ENCODE data around the gene SMIM10L1. TPM values are rescaled to one million over a fixed set of nuclear protein-coding genes. Genes with fewer than 3 reads are reported as not detected.

The SMIM10L1 gene
- total and polyA plus RNA-seq, 2 of the 8 experiments (the other 6 are each of a cell fraction or from before 2014, with no cell fraction given), result 3.7 to 14.2 TPM

- Histone ChIP-seq H3K4ac (replicated peaks; ENCODE audit: insufficient read length, low read depth, low read length) (no peak overlapping the region), H3K23ac (ENCODE audit: insufficient read length) (no peak overlapping the region), H4K91ac (replicated peaks; ENCODE audit: insufficient read length, low read length) (no peak overlapping the region), H2BK12ac (ENCODE audit: low read depth, low read length) (no peak overlapping the region), H3K4me3 (ENCODE audit: extremely low read depth in 1 of 4, insufficient read depth in 2 of 4, low read depth in 3 of 4, low read length in 4 of 4) (no peak overlapping the region), H2BK20ac (ENCODE audit: low read length) (no peak overlapping the region), H2BK15ac (ENCODE audit: low read length) (no peak overlapping the region), H3K27me3 (replicated peaks in 1 of 4; ENCODE audit: control insufficient read depth in 3 of 4, extremely low read depth in 1 of 4, insufficient read depth in 3 of 4, low read length in 3 of 4) (no peaks in the 10 kb centered on the region), H4K8ac (ENCODE audit: extremely low read depth, insufficient read depth, low read length) (no peak overlapping the region), H2AFZ (ENCODE audit: low read length) (no peak overlapping the region), H4K20me1 (replicated peaks in 1 of 2; ENCODE audit: control insufficient read depth in 1 of 2, insufficient read depth in 2 of 2, low read length in 2 of 2) (no peaks in the 10 kb centered on the region), H3K9me3 (ENCODE audit: insufficient read depth in 2 of 2, low read depth in 1 of 2, low read length in 1 of 2) (no peaks in the 10 kb centered on the region), H3K14ac (ENCODE audit: insufficient read length) (no peak overlapping the region), H3K4me2 (ENCODE audit: insufficient read depth in 1 of 2, low read depth in 2 of 2, low read length in 2 of 2) (no peak overlapping the region), H2BK120ac (replicated peaks; ENCODE audit: low read depth, low read length) (no peak overlapping the region), H2BK5ac (ENCODE audit: low read depth, low read length) (no peak overlapping the region), H3K9ac (replicated peaks in 1 of 4; ENCODE audit: extremely low read depth in 1 of 4, low read depth in 3 of 4, low read length in 3 of 4) (no peak overlapping the region), H3K27ac (ENCODE audit: low read depth, low read length) (no peak overlapping the region), H3K36me3 (ENCODE audit: control insufficient read depth in 2 of 4, insufficient read depth in 4 of 4, low read length in 3 of 4) (no peaks in the 10 kb centered on the region), H3K79me1 (ENCODE audit: low read depth, low read length) (no peaks in the 10 kb centered on the region; the same call in 1 of the 2 replicates), H3K79me2 (ENCODE audit: control insufficient read depth in 1 of 2, insufficient read depth in 2 of 2, low read length in 2 of 2) (peaks cover 0 to 83% of the 10 kb centered on the region in 2 experiments; a peak in 3 of 4 replicates), H3K23me2 (ENCODE audit: low read depth, low read length) (no peaks in the 10 kb centered on the region), H2AK5ac (ENCODE audit: low read depth, low read length) (no peak overlapping the region), H3K56ac (replicated peaks; ENCODE audit: insufficient read length, low read depth, low read length) (no peak overlapping the region), H4K5ac (ENCODE audit: insufficient read length, low read depth, low read length) (no peak overlapping the region), H3K18ac (ENCODE audit: extremely low read depth, low read length) (no peak overlapping the region), H3K4me1 (replicated peaks in 1 of 4; ENCODE audit: control insufficient read depth in 3 of 4, insufficient read depth in 4 of 4, low read length in 3 of 4) (no peaks in the 10 kb centered on the region)
- 73% methylated on average over 2 of the region's 2 CpGs; no CpG with 5 or more reads in 1 of the 2 experiments for WGBS, 2 experiments (ENCODE audit: extremely low coverage in 1 of 2, insufficient coverage in 1 of 2, insufficient read length in 1 of 2, insufficient replicate concordance in 2 of 2, low coverage in 1 of 2, low lambda C conversion rate in 2 of 2, missing lambda C conversion rate in 1 of 2)
- FAIRE-seq (no peak), DNase-seq (ENCODE audit: low read depth in 1 of 2, low spot score in 2 of 2) (no peak)
- TF ChIP-seq TEAD4 (IDR thresholded peaks at IDR 0.05; ENCODE audit: low read depth, low read length), result no peak
- TF ChIP-seq RAD21 (IDR thresholded peaks at IDR 0.05 in 1 of 2, conservative IDR thresholded peaks at IDR 0.05 in 1 of 2; ENCODE audit: low read depth in 2 of 2, low read length in 2 of 2), result no peak
- no peak for TF ChIP-seq SP1 (IDR thresholded peaks at IDR 0.05; ENCODE audit: low read depth, low read length)
- TF ChIP-seq SP2 (IDR thresholded peaks at IDR 0.05; ENCODE audit: low read length), result no peak
- TF ChIP-seq BACH1 (IDR thresholded peaks at IDR 0.05; ENCODE audit: low read length), result no peak
- CTCF ChIA-PET (ENCODE audit: partially characterized antibody), result interaction anchor here (0.7 kb wide), 1 partner anchor 16 kb away, joined by 3 read pairs; no protein-coding TSS in a partner anchor
- POLR2A ChIA-PET (ENCODE audit: partially characterized antibody), result no interaction called here
Measured at GRCh38 chr12:11136075-11136474, 34.9 kb upstream of the SMIM10L1 start.
